Left colon (tissue), 2 donors: ENCODE results near the gene CMTM8. TPM values are rescaled to one million over a fixed set of nuclear protein-coding genes. Genes with fewer than 3 reads are reported as not detected.
"Not testable (repeated sequence)": the region's sequence is repeated elsewhere in the genome, so short reads cannot be mapped to it uniquely, and the experiment has no call there.

Experiments used
- ATAC-seq: fragments of 200-7000 bp; cut with Tn5 transposase; one replicate; pipeline ENCODE4 v1.9.1; 2020; ENCODE audit warnings: mild to moderate bottlenecking, moderate library complexity
- DNase-seq, 2 donors: peaks; one replicate each; pipeline ENCODE4 v3.0.0-alpha.2; 2020
- intact Hi-C, 2 donors: fragments of 100-400 bp; cut with DNase I in 1 of 2; cut with micrococcal nuclease in 1 of 2; formaldehyde crosslinking; loops; one replicate each; pipeline versions ENCODE4 v1.11.2 to v1.14.0; 2022; cut with DNase I, micrococcal nuclease
- long read RNA-seq: library from polyadenylated mRNA; unstranded; transcript quantifications from one replicate; pipeline ENCODE4 v2.0.0, GENCODE V29; 2021
- total RNA-seq, 2 donors: library from RNA; stranded (reverse); fragmentation: NEBNext Ultra II Directional; extraction: Animal tissue kit (Norgen Biotek cat#: 25700); gene quantifications; one replicate each; pipeline ENCODE4 v1.2.1, GENCODE V29; 2021
- donor health status: DM: no; HTN: no; CAD: no.
- donor health status: DM: yes; HTN: yes; CAD: no.

CMTM8 gene
- total RNA-seq, result 10 to 100 TPM in 1 of 2 donors, 1 to 10 TPM in 1; 8.4 to 11.4 TPM
- long read RNA-seq, transcript CMTM8-201 (4 exons, 1,174 nt), result major isoform, 8 of 12 reads
- long read RNA-seq, partial matches to known transcripts, result 0 of 12 reads
- long read RNA-seq, other reads (novel, unspliced or antisense), result 4 of 12 reads

DNA sequence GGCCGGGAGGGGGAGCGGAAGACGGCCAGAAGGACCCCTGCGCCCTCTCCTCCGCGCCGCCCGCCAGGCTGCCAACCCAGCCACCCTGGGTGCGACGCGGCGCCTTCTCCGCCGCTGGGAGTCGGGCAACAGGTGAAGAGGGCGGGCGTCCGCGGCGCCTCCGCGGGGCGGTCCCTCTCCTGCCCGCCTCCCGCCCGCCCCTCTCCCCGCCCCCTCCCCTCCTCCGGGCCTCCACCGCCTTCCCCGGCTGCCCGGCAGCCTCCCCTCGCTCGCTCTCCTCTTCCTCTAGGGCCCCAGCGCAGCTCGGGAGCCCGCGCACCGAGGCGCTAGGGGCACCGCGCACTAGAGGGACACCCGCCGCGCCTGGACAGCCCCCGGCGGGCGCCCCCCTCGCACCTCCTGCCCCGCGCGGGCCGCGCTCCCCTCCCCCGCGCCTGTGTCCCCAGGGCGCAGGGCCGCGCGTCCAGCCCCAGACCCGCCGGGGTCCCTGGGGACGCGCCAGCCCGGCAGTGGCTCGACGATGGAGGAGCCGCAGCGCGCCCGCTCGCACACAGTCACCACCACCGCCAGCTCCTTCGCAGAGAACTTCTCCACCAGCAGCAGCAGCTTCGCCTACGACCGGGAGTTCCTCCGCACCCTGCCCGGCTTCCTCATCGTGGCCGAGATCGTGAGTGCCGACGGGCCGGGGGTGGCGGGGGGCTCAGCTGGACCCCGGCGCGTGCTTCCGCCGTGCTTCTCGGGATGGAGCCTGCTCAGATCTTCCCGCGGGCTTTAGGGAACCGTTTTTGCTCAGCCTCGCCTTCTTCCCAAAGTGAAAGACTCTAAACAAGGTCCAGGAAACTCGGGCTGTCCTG, at the start of gene CMTM8:
Gene CMTM8 (plus strand): TSS at position 228 of the 854 bp plus-strand sequence. CDS start 293 bp downstream, at position 521.
- peak; percentile 92 for ATAC-seq
- peak; percentile 65 to 79 for DNase-seq
- intact Hi-C loops, result no loop called here

DNA sequence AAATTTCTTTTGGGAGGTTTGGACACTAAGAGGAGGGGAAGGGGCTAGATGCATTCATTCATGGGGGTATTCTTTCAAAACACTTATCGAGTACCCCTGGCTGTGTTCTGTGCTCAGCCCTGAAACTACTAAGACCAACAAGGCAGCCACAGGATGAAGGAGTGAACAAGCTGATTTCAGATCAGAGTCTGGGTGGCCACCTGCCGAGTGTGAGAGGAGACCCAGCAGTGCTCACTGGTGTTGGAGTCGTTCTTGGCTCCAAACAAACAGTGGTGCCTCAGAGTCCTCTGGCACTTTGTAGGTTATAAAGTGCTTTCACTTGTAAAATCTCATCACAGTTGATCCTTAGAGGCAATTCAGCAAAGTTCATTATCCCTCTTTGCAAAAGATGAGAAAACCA, 48.8 kb upstream of the CMTM8 start:
- intact Hi-C loops, result no loop called here
- ATAC-seq (no peak), DNase-seq (no peak)

GRCh38 chr3:32190556-32190955, 47.9 kb upstream of the CMTM8 start:
- DNase-seq, intact Hi-C loops, ATAC-seq: not testable (repeated sequence)

- ATAC-seq (no peak), DNase-seq (no peak)
- intact Hi-C loops, result no loop called here
These were observed 45.4 kb upstream of the CMTM8 start for GRCh38 chr3:32193101-32193500.

GRCh38 chr3:32194653-32195052, 43.8 kb upstream of the CMTM8 start:
- intact Hi-C loops, result no loop called here
- no peak for DNase-seq
- ATAC-seq, result peak; percentile 59

GRCh38 chr3:32195995-32196540, 42.4 kb upstream of the CMTM8 start:
- DNase-seq, result no peak
- intact Hi-C loops, result no loop called here
- no peak for ATAC-seq

DNA sequence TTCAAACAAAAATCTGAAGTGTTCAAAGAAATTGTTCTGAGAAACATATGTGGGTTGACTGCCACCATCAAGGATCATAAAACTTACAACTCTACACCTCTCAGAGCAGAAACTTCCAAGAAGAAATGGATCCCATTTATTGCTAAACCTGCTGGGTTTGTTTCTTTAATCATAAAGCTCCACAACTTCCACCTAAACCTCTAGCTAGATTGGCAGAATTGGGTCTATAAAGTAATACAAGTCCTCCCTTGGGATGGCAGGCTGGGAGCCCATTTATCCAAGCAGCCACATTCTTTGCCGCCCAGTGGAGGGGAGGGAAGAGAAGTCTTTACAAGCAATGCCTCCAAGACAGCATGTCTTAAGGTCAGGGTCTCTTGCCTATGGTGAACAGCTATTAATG, 40.5 kb upstream of the CMTM8 start:
- ATAC-seq, result peak; percentile 37
- intact Hi-C loops, result no loop called here
- DNase-seq, result no peak

- no peak for ATAC-seq
- intact Hi-C loops, result no loop called here
These were observed 39.8 kb upstream of the CMTM8 start for GRCh38 chr3:32198714-32199113.

GRCh38 chr3:32200490-32200889, 38.0 kb upstream of the CMTM8 start:
- intact Hi-C loops, result no loop called here
- DNase-seq (peak in 1 of 2 donors; percentile 32), ATAC-seq (no peak)

More at GRCh38 chr3:32198714-32199113, 39.8 kb upstream of the CMTM8 start:
- no peak for DNase-seq

- intact Hi-C loops, result no loop called here
- no peak for ATAC-seq
- no peak for DNase-seq
These were observed 37.3 kb upstream of the CMTM8 start for GRCh38 chr3:32200992-32201758.

DNA sequence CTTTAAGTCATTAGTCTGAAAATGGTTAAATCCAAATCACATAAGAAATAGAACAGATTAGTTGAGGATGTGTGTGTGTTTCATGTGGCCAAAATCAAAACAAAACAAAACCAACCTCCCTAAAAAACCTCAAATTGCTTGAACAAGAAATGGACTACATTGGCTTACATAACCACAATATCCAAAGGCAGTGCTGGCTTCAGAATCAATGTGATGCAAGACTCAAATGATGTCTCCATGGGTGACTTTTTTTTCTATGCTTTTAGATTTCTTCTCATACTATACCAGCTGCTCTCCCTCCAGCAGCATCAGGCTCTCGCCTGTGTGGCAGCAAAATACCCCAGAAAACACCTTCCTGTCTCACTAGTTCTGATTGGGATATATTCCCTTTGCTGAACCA, 36.0 kb upstream of the CMTM8 start:
- intact Hi-C loops, result no loop called here
- ATAC-seq (no peak), DNase-seq (no peak)

- intact Hi-C loops, result no loop called here
- DNase-seq (no peak), ATAC-seq (no peak)
These were observed 34.6 kb upstream of the CMTM8 start for GRCh38 chr3:32203854-32204253.

DNA sequence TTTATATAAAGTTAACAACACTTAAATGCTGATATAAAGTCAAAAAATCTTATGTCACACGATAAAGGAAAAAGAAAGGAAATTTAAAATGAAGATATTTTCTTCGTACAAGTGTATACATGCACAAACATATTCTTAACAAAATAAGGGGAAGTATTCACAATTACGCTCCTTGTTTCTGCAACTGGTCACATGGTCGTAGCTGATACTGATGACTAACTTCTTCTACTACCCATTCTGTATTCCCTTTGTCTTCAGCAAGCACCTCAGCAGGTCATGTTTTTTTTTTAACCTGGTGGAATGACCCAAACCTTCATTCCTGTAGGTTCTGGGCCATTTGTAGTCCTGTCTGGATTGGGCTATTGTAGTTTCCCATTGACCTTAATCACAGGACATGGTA, 30.0 kb upstream of the CMTM8 start:
- intact Hi-C loops, result no loop called here
- no peak for DNase-seq
- ATAC-seq, result no peak

DNA sequence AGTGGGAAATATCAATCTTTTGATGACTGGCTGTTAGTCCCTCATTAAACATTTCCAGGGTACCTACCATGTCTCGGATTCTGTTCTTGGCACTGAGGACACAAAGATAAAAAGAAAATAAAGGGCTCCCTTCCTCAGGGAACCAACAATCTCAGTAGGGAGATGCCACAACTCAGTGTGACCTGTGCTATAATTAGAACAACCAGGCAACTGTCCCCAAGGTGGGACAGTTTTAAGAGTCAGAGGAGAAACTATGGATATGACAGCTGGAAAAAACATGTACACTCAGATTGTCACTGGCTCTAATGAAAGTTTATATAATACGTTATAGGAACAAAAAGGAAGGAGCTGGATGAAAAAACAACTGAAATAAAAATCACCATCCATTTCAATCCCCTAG, 23.3 kb upstream of the CMTM8 start:
- ATAC-seq, result no peak
- DNase-seq, result no peak
- intact Hi-C loops, result no loop called here

DNA sequence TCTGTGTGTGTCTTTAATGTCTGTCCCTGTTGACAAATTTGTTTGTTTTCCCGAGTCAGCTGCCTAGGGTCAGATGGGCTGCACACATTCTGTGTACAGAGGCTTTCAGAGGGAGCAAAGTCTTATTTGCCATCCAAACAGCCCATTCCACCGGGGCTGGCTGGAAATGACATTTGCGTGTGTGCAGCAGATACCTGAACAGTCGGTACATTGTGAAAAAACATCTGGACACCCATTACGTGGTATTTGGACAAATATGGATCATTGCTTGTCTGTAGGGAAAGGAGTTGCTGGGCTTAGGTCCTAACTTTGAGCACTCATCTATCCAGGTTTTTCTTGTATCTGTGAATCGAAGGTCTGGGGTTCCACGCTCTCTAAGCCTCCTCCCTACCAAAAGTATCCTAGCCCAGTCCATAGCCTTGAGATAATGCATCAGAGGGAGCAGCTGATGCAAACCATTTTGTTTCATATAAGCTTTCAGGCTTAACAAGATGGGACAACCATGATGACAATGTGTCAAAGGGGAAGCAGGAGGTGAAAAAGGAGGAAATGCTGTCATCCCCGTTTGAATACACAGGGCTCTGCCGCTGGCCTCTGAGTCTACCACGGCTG, 22.2 kb upstream of the CMTM8 start:
- intact Hi-C loops, result no loop called here
- ATAC-seq (peak; percentile 98), DNase-seq (peak; percentile 41 to 52)

DNA sequence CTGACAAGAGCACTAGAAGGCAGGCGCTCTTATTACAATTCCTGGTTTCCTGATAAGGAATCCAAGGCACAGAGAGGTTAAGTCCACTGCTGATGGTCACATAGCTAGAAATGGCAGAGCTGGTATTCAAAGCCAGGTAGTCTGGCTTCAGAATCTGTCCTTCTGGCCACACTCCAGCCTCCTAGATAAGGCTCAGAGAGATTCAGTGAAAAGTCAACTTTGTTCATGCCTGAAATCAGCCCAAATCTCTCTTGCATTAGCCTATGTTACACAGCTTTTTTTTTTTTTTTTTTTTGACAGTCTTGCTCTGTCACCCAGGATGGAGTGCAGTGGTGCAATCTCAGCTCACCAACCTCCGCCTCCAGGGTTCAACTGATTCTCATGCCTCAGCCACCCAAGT, 21.1 kb upstream of the CMTM8 start:
- DNase-seq (no peak), ATAC-seq (no peak)
- intact Hi-C loops, result no loop called here

- ATAC-seq, result no peak
- intact Hi-C loops, result no loop called here
- no peak for DNase-seq
These were observed 18.9 kb upstream of the CMTM8 start for GRCh38 chr3:32219537-32219936.

GRCh38 chr3:32220006-32220405, 18.5 kb upstream of the CMTM8 start:
- intact Hi-C loops, result no loop called here
- no peak for DNase-seq
- no peak for ATAC-seq

DNA sequence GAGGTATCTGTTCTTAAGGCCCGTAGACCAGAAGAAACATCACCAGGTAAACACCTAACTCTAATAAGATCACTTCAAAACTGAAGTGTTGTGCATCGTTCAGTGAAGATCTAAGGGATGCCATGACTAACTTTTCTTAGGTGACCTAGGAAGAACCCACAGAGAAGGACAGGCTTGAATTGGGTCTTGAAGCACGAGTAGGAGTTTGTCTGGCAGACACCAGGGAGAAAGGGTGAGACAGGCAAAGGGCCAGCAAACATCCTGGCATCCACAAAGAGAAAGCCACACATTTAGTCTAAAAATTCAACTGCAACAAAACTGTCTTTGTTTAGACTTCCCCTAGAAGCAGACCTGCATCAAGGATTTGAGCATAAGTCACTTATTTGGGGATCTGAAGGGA, 15.5 kb upstream of the CMTM8 start:
- no peak for ATAC-seq
- intact Hi-C loops, result no loop called here
- no peak for DNase-seq
